ENCODE results near the gene MGAT3. TPM values are rescaled to one million over a fixed set of nuclear protein-coding genes. Genes with fewer than 3 reads are reported as not detected.
"Not testable (repeated sequence)": the region's sequence is repeated elsewhere in the genome, so short reads cannot be mapped to it uniquely, and the experiment has no call there.

MGAT3 gene
- total RNA-seq, 1 donor from 2014 or later: 1.2 TPM

GRCh38 chr22:39496131-39496838 is 39.5 kb downstream of the MGAT3 start:
- H3K36me3 Mint-ChIP-seq (ENCODE audit: low read depth): no peaks in the 10 kb centered on the region
- H3K27me3 Mint-ChIP-seq (ENCODE audit: insufficient read depth): peaks cover 7% of the 10 kb centered on the region
- peaks cover 16% of the 10 kb centered on the region for H3K4me1 Mint-ChIP-seq (ENCODE audit: low read depth)
- H3K9me3 Mint-ChIP-seq: no peaks in the 10 kb centered on the region
- H3K27ac Mint-ChIP-seq: no peak overlapping the region
- intact Hi-C loops (cut with micrococcal nuclease): loop anchor here (1.0 kb wide), 1 partner anchor 33 kb away; no protein-coding TSS in a partner anchor
- DNase-seq (ENCODE audit: low spot score): peak; percentile 40
- H3K4me3 Mint-ChIP-seq: no peak overlapping the region

DNA sequence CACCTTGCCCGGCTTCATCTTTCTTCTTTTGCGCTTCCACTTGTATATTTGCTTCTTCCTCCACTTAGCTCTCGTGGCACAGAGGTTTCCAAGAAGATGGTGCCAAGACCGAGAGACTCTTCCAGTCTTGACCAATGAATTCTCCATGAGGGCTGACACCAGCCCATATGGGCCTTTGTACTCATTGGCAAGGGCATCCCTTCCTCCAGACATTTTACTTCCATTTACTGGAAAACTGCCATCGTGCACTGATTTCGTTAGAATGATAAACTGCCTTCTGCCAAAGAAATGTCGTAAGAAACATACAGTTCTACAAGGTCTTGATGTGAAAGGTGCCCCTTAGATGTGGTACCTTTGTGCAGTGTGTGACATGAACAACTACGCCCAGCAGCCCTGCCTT is 40.6 kb downstream of the MGAT3 start:
- Mint-ChIP-seq H3K9me3 (no peaks in the 10 kb centered on the region), H3K27me3 (ENCODE audit: insufficient read depth) (peaks cover 5% of the 10 kb centered on the region), H3K36me3 (ENCODE audit: low read depth) (peaks cover 2% of the 10 kb centered on the region), H3K27ac (peak overlapping the region; percentile 40), H3K4me1 (ENCODE audit: low read depth) (peaks cover 25% of the 10 kb centered on the region), H3K4me3 (no peak overlapping the region)
- no peak for DNase-seq (ENCODE audit: low spot score)
- intact Hi-C loops (cut with micrococcal nuclease): no loop called here

GRCh38 chr22:39498368-39498767 is 41.6 kb downstream of the MGAT3 start:
- Mint-ChIP-seq H3K4me1 (ENCODE audit: low read depth) (peaks cover 24% of the 10 kb centered on the region), H3K36me3 (ENCODE audit: low read depth) (peaks cover 2% of the 10 kb centered on the region), H3K27ac (no peak overlapping the region), H3K4me3 (no peak overlapping the region), H3K9me3 (no peaks in the 10 kb centered on the region), H3K27me3 (ENCODE audit: insufficient read depth) (peaks cover 5% of the 10 kb centered on the region)
- intact Hi-C loops (cut with micrococcal nuclease): no loop called here
- DNase-seq (ENCODE audit: low spot score): no peak

DNA sequence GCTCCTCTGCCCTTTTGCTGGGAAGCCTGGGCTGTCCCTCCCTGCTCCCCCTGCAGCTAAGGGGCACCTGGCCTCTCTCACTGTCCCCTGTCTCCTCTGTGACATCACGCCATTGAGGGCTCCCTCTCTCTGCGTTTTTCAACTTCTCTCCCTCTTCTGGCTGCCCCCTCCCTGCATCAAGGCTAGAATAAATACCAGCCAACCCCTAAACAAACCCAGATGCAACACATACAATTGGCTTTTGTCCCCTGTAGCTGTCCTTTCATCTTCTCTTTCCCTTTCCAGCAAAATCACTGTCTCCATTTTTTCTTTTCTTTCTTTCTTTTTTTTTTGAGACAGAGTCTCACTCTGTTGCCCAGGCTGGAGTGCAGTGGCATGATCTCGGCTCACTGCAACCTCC is 42.0 kb downstream of the MGAT3 start:
- no peak overlapping the region for H3K27ac Mint-ChIP-seq
- no peaks in the 10 kb centered on the region for H3K9me3 Mint-ChIP-seq
- peaks cover 5% of the 10 kb centered on the region for H3K27me3 Mint-ChIP-seq (ENCODE audit: insufficient read depth)
- DNase-seq (ENCODE audit: low spot score): no peak
- H3K4me3 Mint-ChIP-seq: no peak overlapping the region
- H3K36me3 Mint-ChIP-seq (ENCODE audit: low read depth): peaks cover 6% of the 10 kb centered on the region
- H3K4me1 Mint-ChIP-seq (ENCODE audit: low read depth): peaks cover 24% of the 10 kb centered on the region
- intact Hi-C loops (cut with micrococcal nuclease): no loop called here

DNA sequence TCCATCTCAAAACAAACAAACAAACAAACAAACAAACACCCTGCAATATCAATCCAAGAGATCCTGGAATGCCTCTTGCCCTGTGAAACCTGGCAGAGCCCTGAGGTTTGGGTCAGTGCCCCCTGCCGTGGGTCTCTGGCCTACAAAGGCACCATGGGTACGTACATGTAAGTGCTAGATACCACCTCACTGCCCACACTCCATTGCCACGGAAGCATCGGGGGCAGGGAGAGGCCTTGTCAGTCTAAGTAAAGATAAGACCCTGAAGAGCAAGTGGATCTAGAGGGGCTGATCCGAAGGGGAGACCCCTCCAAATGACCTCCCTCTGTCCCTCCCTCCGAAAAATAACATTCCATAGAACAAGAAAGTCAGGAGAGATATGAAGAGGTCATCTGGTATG is 43.3 kb downstream of the MGAT3 start:
- DNase-seq (ENCODE audit: low spot score): no peak
- Mint-ChIP-seq H3K4me1 (ENCODE audit: low read depth) (peaks cover 27% of the 10 kb centered on the region), H3K9me3 (no peaks in the 10 kb centered on the region), H3K27ac (no peak overlapping the region), H3K4me3 (no peak overlapping the region), H3K36me3 (ENCODE audit: low read depth) (peaks cover 12% of the 10 kb centered on the region), H3K27me3 (ENCODE audit: insufficient read depth) (peaks cover 5% of the 10 kb centered on the region)
- intact Hi-C loops (cut with micrococcal nuclease): no loop called here

DNA sequence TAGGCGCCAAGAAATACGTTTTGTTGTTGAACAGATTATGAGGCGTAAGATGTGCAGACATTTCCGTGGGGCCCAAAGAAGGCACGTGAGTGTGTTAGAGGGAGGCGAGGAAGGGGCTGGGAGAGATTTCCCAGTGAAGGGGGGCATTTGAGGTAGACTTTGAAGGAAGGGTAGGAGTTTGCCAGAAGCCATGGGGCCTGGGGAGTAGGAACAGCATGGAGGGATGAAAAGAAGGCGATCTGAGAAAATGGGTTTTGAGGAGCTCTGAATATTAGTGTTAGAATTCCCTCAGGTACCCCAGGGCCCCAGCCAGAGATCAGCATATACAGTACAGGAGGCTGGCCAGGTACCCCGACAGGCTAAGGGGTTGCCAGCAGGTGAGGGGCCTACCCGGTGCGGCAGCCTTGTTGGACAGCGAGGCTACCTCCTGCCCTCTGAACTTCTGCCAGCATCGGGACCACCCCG is 44.9 kb downstream of the MGAT3 start:
- H3K4me3 Mint-ChIP-seq: peak overlapping the region; percentile 99
- intact Hi-C loops (cut with micrococcal nuclease): loop anchor here (1.0 kb wide), 2 partner anchors 19 to 31 kb away; partner anchors contain the start of genes ATF4 and RPS19BP1
- H3K9me3 Mint-ChIP-seq: no peaks in the 10 kb centered on the region

DNA sequence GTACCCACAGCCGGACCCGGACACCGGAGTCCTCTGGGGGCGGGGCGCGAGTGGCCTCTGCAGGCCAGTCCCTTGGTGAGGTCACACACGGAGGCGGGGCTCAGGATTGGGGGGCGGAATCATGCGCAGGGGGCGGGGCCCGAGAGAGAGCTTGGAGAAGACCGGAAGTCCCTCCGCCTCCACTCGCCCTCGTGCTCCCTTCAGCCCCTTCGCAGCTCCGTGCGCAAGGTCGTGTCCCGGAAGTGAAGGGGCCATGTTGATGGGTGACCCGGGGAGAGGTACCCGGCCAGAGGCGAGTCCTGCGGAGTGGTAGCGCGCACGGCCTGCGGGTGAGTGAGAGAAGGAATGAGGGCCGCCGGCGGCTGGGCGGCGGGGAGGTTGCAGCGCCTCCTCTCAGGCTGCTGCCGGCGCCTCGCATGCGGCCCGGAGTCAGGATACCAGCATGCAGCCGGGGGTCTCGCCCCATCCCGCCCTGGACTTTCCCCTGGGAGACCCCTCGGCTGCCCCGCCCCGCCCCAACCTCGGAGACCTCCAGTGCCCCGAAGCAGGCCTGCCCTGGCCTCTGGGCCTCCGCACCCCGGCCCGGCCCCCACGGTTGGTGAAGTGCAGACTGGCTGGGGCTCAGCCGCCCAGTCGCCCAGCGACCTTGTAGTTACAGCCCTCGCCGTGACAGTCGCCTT is 45.4 kb downstream of the MGAT3 start, which contains the start of gene MIEF1:
TSS of gene MIEF1 (plus strand) at position 182 of the 680 bp plus-strand sequence. CDS start 9,005 bp downstream, outside the sequence.
- H3K4me1 Mint-ChIP-seq (ENCODE audit: low read depth): peaks cover 34% of the 10 kb centered on the region
- intact Hi-C loops (cut with micrococcal nuclease): loop anchor here (1.0 kb wide), 2 partner anchors 18 to 30 kb away; partner anchors contain the start of genes ATF4 and RPS19BP1
- peak; percentile 89 for DNase-seq (ENCODE audit: low spot score)
- H3K9me3 Mint-ChIP-seq: no peaks in the 10 kb centered on the region
- peaks cover 5% of the 10 kb centered on the region for H3K27me3 Mint-ChIP-seq (ENCODE audit: insufficient read depth)
- H3K27ac Mint-ChIP-seq: peak within 1 kb of the TSS; percentile 96
- peaks cover 30% of the 10 kb centered on the region for H3K36me3 Mint-ChIP-seq (ENCODE audit: low read depth)
- H3K4me3 Mint-ChIP-seq: peak within 1 kb of the TSS; percentile 99

More for the DNA sequence above, 44.9 kb downstream of the MGAT3 start:
- Mint-ChIP-seq H3K27ac (peak overlapping the region; percentile 96), H3K27me3 (ENCODE audit: insufficient read depth) (peaks cover 5% of the 10 kb centered on the region), H3K36me3 (ENCODE audit: low read depth) (peaks cover 27% of the 10 kb centered on the region), H3K4me1 (ENCODE audit: low read depth) (peaks cover 32% of the 10 kb centered on the region)
- no peak for DNase-seq (ENCODE audit: low spot score)

DNA sequence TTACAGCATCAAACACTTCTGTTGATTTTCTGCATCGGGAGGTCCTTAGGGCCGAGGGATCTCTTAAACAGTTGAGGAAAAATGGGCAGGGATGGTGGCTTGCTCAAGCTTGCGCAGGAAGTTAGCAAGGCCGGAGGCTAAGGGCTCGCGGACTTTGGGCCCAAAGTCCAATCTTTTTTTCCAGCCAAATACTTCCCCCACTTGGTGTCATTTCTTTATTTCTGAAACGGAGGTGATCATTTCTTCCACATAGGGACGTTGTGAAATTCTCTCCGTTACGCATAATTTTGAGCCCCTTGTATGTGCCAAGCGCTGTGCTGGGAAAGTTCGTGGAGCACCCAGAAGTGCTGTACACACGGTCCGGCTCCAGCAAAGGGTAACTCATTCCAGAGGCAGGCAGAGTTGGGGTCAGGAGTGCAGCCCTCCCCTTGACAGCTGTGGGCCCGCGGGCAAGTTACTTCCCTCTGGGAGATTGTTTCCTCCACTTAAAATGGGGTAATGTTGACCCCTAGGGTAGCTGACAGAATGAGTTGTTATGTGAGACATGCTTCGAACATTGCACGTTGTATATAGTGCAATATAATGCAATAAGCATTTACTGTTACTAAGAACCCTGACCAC is 46.1 kb downstream of the MGAT3 start:
- peaks cover 30% of the 10 kb centered on the region for H3K36me3 Mint-ChIP-seq (ENCODE audit: low read depth)
- intact Hi-C loops (cut with micrococcal nuclease): loop anchor here (1.0 kb wide), 2 partner anchors 17 to 29 kb away; partner anchors contain the start of genes ATF4 and RPS19BP1
- peak overlapping the region; percentile 63 for H3K27ac Mint-ChIP-seq
- H3K4me3 Mint-ChIP-seq: peak overlapping the region; percentile 99
- peaks cover 34% of the 10 kb centered on the region for H3K4me1 Mint-ChIP-seq (ENCODE audit: low read depth)
- peaks cover 5% of the 10 kb centered on the region for H3K27me3 Mint-ChIP-seq (ENCODE audit: insufficient read depth)
- DNase-seq (ENCODE audit: low spot score): no peak
- no peaks in the 10 kb centered on the region for H3K9me3 Mint-ChIP-seq

DNA sequence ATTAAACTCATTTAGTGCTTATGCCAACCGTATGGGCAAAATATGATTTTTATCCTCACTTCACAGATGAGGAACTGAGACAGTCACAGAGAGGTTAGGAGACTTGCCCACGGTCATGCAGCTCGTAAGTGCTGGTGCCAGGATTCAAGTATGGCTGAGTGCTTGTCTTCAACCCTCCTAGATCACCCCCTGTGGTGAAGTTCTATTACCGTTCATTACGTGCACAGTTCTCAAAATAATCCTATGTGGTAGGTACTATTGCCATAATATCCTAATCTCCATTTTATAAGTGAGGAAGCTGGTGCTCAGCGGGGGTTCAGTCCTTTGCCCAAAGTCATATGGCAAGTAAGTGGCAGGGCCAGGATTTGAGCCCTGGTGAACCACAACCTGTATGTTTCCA is 46.8 kb downstream of the MGAT3 start:
- DNase-seq (ENCODE audit: low spot score): no peak
- H3K27ac Mint-ChIP-seq: peak overlapping the region; percentile 30
- peaks cover 2% of the 10 kb centered on the region for H3K27me3 Mint-ChIP-seq (ENCODE audit: insufficient read depth)
- H3K4me1 Mint-ChIP-seq (ENCODE audit: low read depth): peaks cover 41% of the 10 kb centered on the region
- peak overlapping the region; percentile 99 for H3K4me3 Mint-ChIP-seq
- peaks cover 36% of the 10 kb centered on the region for H3K36me3 Mint-ChIP-seq (ENCODE audit: low read depth)
- intact Hi-C loops (cut with micrococcal nuclease): no loop called here
- H3K9me3 Mint-ChIP-seq: no peaks in the 10 kb centered on the region

- H3K27ac Mint-ChIP-seq: no peak overlapping the region
- peaks cover 42% of the 10 kb centered on the region for H3K4me1 Mint-ChIP-seq (ENCODE audit: low read depth)
- H3K9me3 Mint-ChIP-seq: no peaks in the 10 kb centered on the region
- intact Hi-C loops (cut with micrococcal nuclease): no loop called here
- no peak for DNase-seq (ENCODE audit: low spot score)
- H3K36me3 Mint-ChIP-seq (ENCODE audit: low read depth): peaks cover 37% of the 10 kb centered on the region
- H3K27me3 Mint-ChIP-seq (ENCODE audit: insufficient read depth): peaks cover 2% of the 10 kb centered on the region
- peak overlapping the region; percentile 99 for H3K4me3 Mint-ChIP-seq
Observed at GRCh38 chr22:39504071-39504470, 47.3 kb downstream of the MGAT3 start.

DNA sequence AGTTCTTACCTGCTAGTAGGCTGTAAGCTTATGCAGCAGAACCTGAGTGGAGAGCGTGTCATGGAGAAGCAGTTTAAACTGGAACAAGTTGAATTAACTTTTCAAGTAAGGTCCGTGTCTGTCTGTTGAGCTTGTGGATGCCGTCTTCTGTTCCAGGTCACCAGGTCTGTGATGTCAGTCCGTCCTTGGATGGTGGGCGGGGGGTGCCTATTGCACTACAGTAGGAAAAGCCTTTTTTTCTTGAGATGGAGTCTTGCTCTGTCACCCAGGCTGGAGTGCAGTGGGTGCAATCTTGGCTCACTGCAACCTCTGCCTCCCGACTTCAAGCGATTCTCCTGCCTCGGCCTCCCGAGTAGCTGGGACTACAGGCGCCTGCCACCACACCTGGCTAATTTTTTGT is 50.2 kb downstream of the MGAT3 start:
- peaks cover 44% of the 10 kb centered on the region for H3K4me1 Mint-ChIP-seq (ENCODE audit: low read depth)
- H3K27me3 Mint-ChIP-seq (ENCODE audit: insufficient read depth); H3K4me3 Mint-ChIP-seq; H3K27ac Mint-ChIP-seq; intact Hi-C loops (cut with micrococcal nuclease); DNase-seq (ENCODE audit: low spot score); H3K9me3 Mint-ChIP-seq: not testable (repeated sequence)
- peaks cover 59% of the 10 kb centered on the region for H3K36me3 Mint-ChIP-seq (ENCODE audit: low read depth)

- Mint-ChIP-seq H3K9me3 (no peaks in the 10 kb centered on the region), H3K4me1 (ENCODE audit: low read depth) (peaks cover 38% of the 10 kb centered on the region), H3K36me3 (ENCODE audit: low read depth) (peaks cover 68% of the 10 kb centered on the region), H3K4me3 (no peak overlapping the region), H3K27ac (no peak overlapping the region), H3K27me3 (ENCODE audit: insufficient read depth) (no peaks in the 10 kb centered on the region)
- no peak for DNase-seq (ENCODE audit: low spot score)
- intact Hi-C loops (cut with micrococcal nuclease): no loop called here
Observed at GRCh38 chr22:39508393-39508792, 51.6 kb downstream of the MGAT3 start.
